Measurements from ENCODE around the gene C1R.

GRCh38 chr12:7102582-7102981 lies 10.3 kb upstream of the C1R start:
- TF ChIP-seq CTCF (IDR thresholded peaks at IDR 0.05; ENCODE audit: insufficient read depth, low read length, poor library complexity, severe bottlenecking), result no peak
- no peak for TF ChIP-seq EZH2phosphoT487 (conservative IDR thresholded peaks at IDR 0.05; ENCODE audit: low read length)
